ENCODE results near the gene SUN1. TPM values are rescaled to one million over a fixed set of nuclear protein-coding genes. Genes with fewer than 3 reads are reported as not detected.

The SUN1 gene
- total RNA-seq, 2 experiments from 2014 or later: 83.4 to 105 TPM

DNA sequence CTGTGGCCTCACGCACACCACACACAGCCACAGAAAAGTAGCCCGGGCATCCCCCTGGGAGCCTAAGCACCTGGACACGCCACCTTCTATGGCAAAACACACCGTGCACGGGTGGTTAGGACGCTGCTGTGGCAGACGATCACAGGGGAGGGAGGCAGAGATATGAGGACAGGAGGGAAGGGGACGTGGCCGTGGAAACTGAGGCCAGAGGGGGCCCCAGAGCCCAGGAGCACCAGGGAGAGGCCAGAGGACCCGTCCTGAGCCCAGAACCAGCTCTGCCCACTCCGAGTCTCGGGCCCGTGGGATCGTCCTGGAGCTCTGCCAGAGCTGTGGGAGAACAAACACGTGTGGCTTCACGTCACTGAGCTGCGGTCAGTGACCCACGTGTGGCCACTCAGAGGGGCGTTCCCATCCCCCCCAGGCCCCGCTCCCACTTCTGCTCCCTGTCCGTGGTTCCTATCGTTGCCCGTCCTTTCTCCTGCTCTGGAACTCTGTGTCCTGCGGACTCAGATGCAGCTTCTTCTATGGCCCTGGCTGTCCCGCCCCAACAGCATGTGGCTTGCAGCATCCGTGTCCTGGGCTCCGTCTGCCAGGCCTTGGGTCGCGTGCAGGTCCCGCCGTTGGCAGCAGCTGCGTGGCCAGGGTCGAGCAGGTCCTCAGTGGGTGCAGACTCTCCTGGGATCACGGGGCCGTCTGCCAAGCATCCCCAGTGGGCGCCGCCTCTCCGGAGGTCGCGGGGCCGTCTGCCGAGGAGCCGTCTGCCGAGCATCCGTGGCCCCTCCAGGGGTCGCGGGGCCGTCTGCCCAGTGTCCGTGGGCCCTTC is 75.1 kb downstream of the SUN1 start:
- Histone ChIP-seq H3K9me3 (ENCODE audit: low read length) (no peaks in the 10 kb centered on the region), H3K4me1 (ENCODE audit: insufficient read depth, low read length, poor library complexity, severe bottlenecking) (peaks cover 15% of the 10 kb centered on the region), H3K4me2 (ENCODE audit: low read length) (no peak overlapping the region), H2AFZ (ENCODE audit: low read length) (no peak overlapping the region), H3K4me3 (ENCODE audit: low read depth, low read length, poor library complexity, severe bottlenecking) (no peak overlapping the region), H3K79me2 (ENCODE audit: insufficient read depth, low read depth, low read length) (no peaks in the 10 kb centered on the region), H4K20me1 (ENCODE audit: insufficient read depth, low read length) (no peaks in the 10 kb centered on the region), H3K36me3 (ENCODE audit: insufficient read depth, low read length) (no peaks in the 10 kb centered on the region), H3K27ac (ENCODE audit: low read depth, low read length, poor library complexity, severe bottlenecking) (no peak overlapping the region), H3K9me2 (ENCODE audit: insufficient read depth, low read length) (no peaks in the 10 kb centered on the region)
- no peak for TF ChIP-seq EZH2phosphoT487 (IDR thresholded peaks at IDR 0.05; ENCODE audit: borderline replicate concordance, low read depth, low read length)
- TF ChIP-seq, protein P1, sequence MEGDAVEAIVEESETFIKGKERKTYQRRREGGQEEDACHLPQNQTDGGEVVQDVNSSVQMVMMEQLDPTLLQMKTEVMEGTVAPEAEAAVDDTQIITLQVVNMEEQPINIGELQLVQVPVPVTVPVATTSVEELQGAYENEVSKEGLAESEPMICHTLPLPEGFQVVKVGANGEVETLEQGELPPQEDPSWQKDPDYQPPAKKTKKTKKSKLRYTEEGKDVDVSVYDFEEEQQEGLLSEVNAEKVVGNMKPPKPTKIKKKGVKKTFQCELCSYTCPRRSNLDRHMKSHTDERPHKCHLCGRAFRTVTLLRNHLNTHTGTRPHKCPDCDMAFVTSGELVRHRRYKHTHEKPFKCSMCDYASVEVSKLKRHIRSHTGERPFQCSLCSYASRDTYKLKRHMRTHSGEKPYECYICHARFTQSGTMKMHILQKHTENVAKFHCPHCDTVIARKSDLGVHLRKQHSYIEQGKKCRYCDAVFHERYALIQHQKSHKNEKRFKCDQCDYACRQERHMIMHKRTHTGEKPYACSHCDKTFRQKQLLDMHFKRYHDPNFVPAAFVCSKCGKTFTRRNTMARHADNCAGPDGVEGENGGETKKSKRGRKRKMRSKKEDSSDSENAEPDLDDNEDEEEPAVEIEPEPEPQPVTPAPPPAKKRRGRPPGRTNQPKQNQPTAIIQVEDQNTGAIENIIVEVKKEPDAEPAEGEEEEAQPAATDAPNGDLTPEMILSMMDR (conservative IDR thresholded peaks at IDR 0.05; ENCODE audit: low read length): no peak
- DNase-seq (ENCODE audit: low spot score): no peak
- no TSS peak for BruUV-seq (replicated peaks)
- CTCF ChIA-PET (ENCODE audit: unreplicated experiment): no interaction called here
- POLR2A ChIA-PET: no interaction called here
- intact Hi-C loops (cut with micrococcal nuclease; ENCODE audit: unreplicated experiment): no loop called here

DNA sequence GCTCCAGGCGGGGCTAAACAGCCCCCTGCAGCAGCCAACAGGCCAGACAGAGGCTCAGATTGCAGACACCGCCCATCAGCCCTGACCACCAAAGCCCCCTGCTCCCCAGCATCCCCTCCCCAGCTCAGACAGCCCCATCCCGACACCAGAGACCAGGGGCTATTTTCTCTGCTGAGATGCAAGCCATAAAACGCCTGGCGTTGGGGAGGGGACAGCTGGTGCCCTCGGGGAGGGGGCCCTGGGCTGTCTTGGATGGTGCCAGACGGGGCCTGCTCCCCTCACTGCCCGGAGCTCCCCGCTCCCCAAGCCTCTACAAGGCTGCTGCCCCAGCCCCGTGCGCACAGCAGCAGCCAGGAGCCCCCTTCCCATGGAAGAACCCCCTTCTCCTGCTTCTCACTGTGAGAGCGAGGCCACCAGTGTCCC is 75.9 kb downstream of the SUN1 start:
- H3K4me1 ChIP-seq (ENCODE audit: insufficient read depth, low read length, poor library complexity, severe bottlenecking): peaks cover 15% of the 10 kb centered on the region
- H3K4me3 ChIP-seq (ENCODE audit: low read depth, low read length, poor library complexity, severe bottlenecking): no peak overlapping the region
- peak overlapping the region; percentile 6; the same call in 1 of the 2 replicates for H3K4me2 ChIP-seq (ENCODE audit: low read length)
- no peak overlapping the region for H2AFZ ChIP-seq (ENCODE audit: low read length)
- TF ChIP-seq EZH2phosphoT487 (IDR thresholded peaks at IDR 0.05; ENCODE audit: borderline replicate concordance, low read depth, low read length): no peak
- TF ChIP-seq, protein P1 (conservative IDR thresholded peaks at IDR 0.05; ENCODE audit: low read length): no peak
- intact Hi-C loops (cut with micrococcal nuclease; ENCODE audit: unreplicated experiment): loop anchor here (2.0 kb wide), 2 partner anchors 67 to 157 kb away; partner anchors contain the start of gene COX19
- no peaks in the 10 kb centered on the region for H3K79me2 ChIP-seq (ENCODE audit: insufficient read depth, low read depth, low read length)
- no TSS peak for BruUV-seq (replicated peaks)
- H4K20me1 ChIP-seq (ENCODE audit: insufficient read depth, low read length): no peaks in the 10 kb centered on the region
- POLR2A ChIA-PET: no interaction called here
- CTCF ChIA-PET (ENCODE audit: unreplicated experiment): no interaction called here
- H3K36me3 ChIP-seq (ENCODE audit: insufficient read depth, low read length): no peaks in the 10 kb centered on the region
- no peaks in the 10 kb centered on the region for H3K9me3 ChIP-seq (ENCODE audit: low read length)
- no peak for DNase-seq (ENCODE audit: low spot score)
- H3K27ac ChIP-seq (ENCODE audit: low read depth, low read length, poor library complexity, severe bottlenecking): no peak overlapping the region
- H3K9me2 ChIP-seq (ENCODE audit: insufficient read depth, low read length): no peaks in the 10 kb centered on the region
